SJCRH30 (cell line): Measurements from ENCODE around the gene BAZ2B. TPM values are rescaled to one million over a fixed set of nuclear protein-coding genes. Genes with fewer than 3 reads are reported as not detected.

Source experiments
- DNase-seq, 2 experiments: peaks; one replicate each; pipeline ENCODE4 v3.0.0-alpha.2; 2015 to 2020
- H3K27ac ChIP-seq: fragments of 250-450 bp; sonication (Bioruptor Pico); 2 replicates; pipeline ENCODE4 v1.5.1; 2020; ENCODE audit warnings: mild to moderate bottlenecking, moderate library complexity
- H3K27me3 ChIP-seq: fragments of 250-450 bp; sonication (Bioruptor Pico); 2 replicates; pipeline ENCODE4 v1.5.1; 2020; ENCODE audit warnings: mild to moderate bottlenecking, moderate library complexity
- H3K36me3 ChIP-seq: fragments of 250-450 bp; sonication (Bioruptor Pico); 2 replicates; pipeline ENCODE4 v1.5.1; 2020; ENCODE audit warnings: mild to moderate bottlenecking, moderate library complexity
- H3K4me1 ChIP-seq: fragments of 250-450 bp; sonication (Bioruptor Pico); 2 replicates; pipeline ENCODE4 v1.5.1; 2020; ENCODE audit warnings: mild to moderate bottlenecking, moderate library complexity
- H3K4me3 ChIP-seq: fragments of 250-450 bp; sonication (Bioruptor Pico); 2 replicates; pipeline ENCODE4 v1.5.1; 2020; ENCODE audit warnings: mild to moderate bottlenecking, moderate library complexity
- H3K9me3 ChIP-seq: fragments of 250-450 bp; sonication (Bioruptor Pico); replicated peaks from 2 replicates; pipeline ENCODE4 v1.5.1; 2020; ENCODE audit warnings: mild to moderate bottlenecking, moderate library complexity
- total RNA-seq: library from RNA; depleted of rRNA; stranded (reverse); fragments of >200 nt; shearing (Covaris generic); gene quantifications from 2 replicates; pipeline ENCODE4 v1.2.3, GENCODE V29; 2014

The BAZ2B gene
- total RNA-seq, 1 experiment from 2014 or later: 38.5 TPM

GRCh38 chr2:159515441-159515840, 100.9 kb downstream of the BAZ2B start:
- no peaks in the 10 kb centered on the region for H3K27me3 ChIP-seq
- no peaks in the 10 kb centered on the region for H3K9me3 ChIP-seq
- H3K4me1 ChIP-seq: 0 out of 2 replicates have a peak, but pooled peaks cover 8% of the 10 kb centered on the region
- H3K27ac ChIP-seq: no peak overlapping the region
- peak overlapping the region; percentile 52 for H3K4me3 ChIP-seq
- H3K36me3 ChIP-seq: no peaks in the 10 kb centered on the region
- peak in 1 of 2 experiments; percentile 25 for DNase-seq

GRCh38 chr2:159513745-159514144, 102.6 kb downstream of the BAZ2B start:
- H3K4me3 ChIP-seq: no peak overlapping the region

GRCh38 chr2:159508140-159508539, 108.2 kb downstream of the BAZ2B start:
- H3K9me3 ChIP-seq: no peaks in the 10 kb centered on the region
- H3K4me3 ChIP-seq: no peak overlapping the region
- no peaks in the 10 kb centered on the region for H3K27me3 ChIP-seq
- no peak overlapping the region for H3K27ac ChIP-seq
- no peaks in the 10 kb centered on the region for H3K36me3 ChIP-seq
- DNase-seq: no peak
- no peaks in the 10 kb centered on the region for H3K4me1 ChIP-seq

More at GRCh38 chr2:159513745-159514144, 102.6 kb downstream of the BAZ2B start:
- no peak for DNase-seq
- H3K9me3 ChIP-seq: no peaks in the 10 kb centered on the region
- no peak overlapping the region for H3K27ac ChIP-seq
- H3K4me1 ChIP-seq: 0 out of 2 replicates have a peak, but pooled peaks cover 8% of the 10 kb centered on the region
- no peaks in the 10 kb centered on the region for H3K27me3 ChIP-seq
- no peaks in the 10 kb centered on the region for H3K36me3 ChIP-seq

GRCh38 chr2:159506764-159507440, 109.4 kb downstream of the BAZ2B start:
- no peaks in the 10 kb centered on the region for H3K4me1 ChIP-seq
- no peaks in the 10 kb centered on the region for H3K27me3 ChIP-seq
- no peak overlapping the region for H3K4me3 ChIP-seq
- DNase-seq: no peak
- no peak overlapping the region for H3K27ac ChIP-seq
- H3K9me3 ChIP-seq: no peaks in the 10 kb centered on the region; the same call in 1 of the 2 replicates
- no peaks in the 10 kb centered on the region for H3K36me3 ChIP-seq

GRCh38 chr2:159506202-159506601, 110.1 kb downstream of the BAZ2B start:
- Histone ChIP-seq H3K36me3 (no peaks in the 10 kb centered on the region), H3K9me3 (no peaks in the 10 kb centered on the region; the same call in 1 of the 2 replicates), H3K27ac (no peak overlapping the region), H3K4me1 (no peaks in the 10 kb centered on the region), H3K27me3 (no peaks in the 10 kb centered on the region), H3K4me3 (no peak overlapping the region)
- no peak for DNase-seq

GRCh38 chr2:159505196-159505595, 111.2 kb downstream of the BAZ2B start:
- no peak overlapping the region for H3K27ac ChIP-seq
- no peaks in the 10 kb centered on the region for H3K36me3 ChIP-seq
- H3K9me3 ChIP-seq: no peaks in the 10 kb centered on the region; the same call in 1 of the 2 replicates
- DNase-seq: no peak
- no peak overlapping the region for H3K4me3 ChIP-seq
- no peaks in the 10 kb centered on the region for H3K4me1 ChIP-seq
- H3K27me3 ChIP-seq: no peaks in the 10 kb centered on the region

GRCh38 chr2:159501743-159502142, 114.6 kb downstream of the BAZ2B start:
- no peaks in the 10 kb centered on the region; the same call in 1 of the 2 replicates for H3K9me3 ChIP-seq
- no peak for DNase-seq
- no peaks in the 10 kb centered on the region for H3K27me3 ChIP-seq
- H3K4me1 ChIP-seq: peaks cover 4% of the 10 kb centered on the region; the same call in 1 of the 2 replicates
- H3K27ac ChIP-seq: no peak overlapping the region
- no peak overlapping the region for H3K4me3 ChIP-seq
- no peaks in the 10 kb centered on the region for H3K36me3 ChIP-seq

GRCh38 chr2:159497847-159498246, 118.5 kb downstream of the BAZ2B start:
- no peaks in the 10 kb centered on the region; the same call in 1 of the 2 replicates for H3K36me3 ChIP-seq
- H3K9me3 ChIP-seq: no peaks in the 10 kb centered on the region; the same call in 1 of the 2 replicates
- DNase-seq: no peak
- H3K4me1 ChIP-seq: peaks cover 4% of the 10 kb centered on the region; the same call in 1 of the 2 replicates
- no peak overlapping the region for H3K4me3 ChIP-seq
- no peaks in the 10 kb centered on the region for H3K27me3 ChIP-seq
- peak overlapping the region; percentile 0; the same call in 1 of the 2 replicates for H3K27ac ChIP-seq

- Histone ChIP-seq H3K36me3 (no peaks in the 10 kb centered on the region; the same call in 1 of the 2 replicates), H3K9me3 (no peaks in the 10 kb centered on the region; the same call in 1 of the 2 replicates), H3K4me1 (peaks cover 4% of the 10 kb centered on the region; the same call in 1 of the 2 replicates), H3K4me3 (no peak overlapping the region), H3K27me3 (no peaks in the 10 kb centered on the region), H3K27ac (peak overlapping the region; percentile 0; the same call in 1 of the 2 replicates)
- DNase-seq: peak; percentile 42 to 58
Observed at GRCh38 chr2:159497256-159497655, 119.1 kb downstream of the BAZ2B start.

GRCh38 chr2:159489476-159489875, 126.9 kb downstream of the BAZ2B start:
- Histone ChIP-seq H3K4me3 (no peak overlapping the region), H3K27ac (no peak overlapping the region), H3K9me3 (no peaks in the 10 kb centered on the region; the same call in 1 of the 2 replicates), H3K36me3 (no peaks in the 10 kb centered on the region; the same call in none of the 2 replicates), H3K27me3 (no peaks in the 10 kb centered on the region), H3K4me1 (no peaks in the 10 kb centered on the region)
- no peak for DNase-seq

GRCh38 chr2:159484532-159484931, 131.8 kb downstream of the BAZ2B start:
- no peak for DNase-seq
- H3K4me1 ChIP-seq: no peaks in the 10 kb centered on the region
- no peak overlapping the region for H3K4me3 ChIP-seq
- H3K27ac ChIP-seq: no peak overlapping the region
- no peaks in the 10 kb centered on the region; the same call in 1 of the 2 replicates for H3K36me3 ChIP-seq
- no peaks in the 10 kb centered on the region for H3K27me3 ChIP-seq
- no peaks in the 10 kb centered on the region; the same call in 1 of the 2 replicates for H3K9me3 ChIP-seq

- no peaks in the 10 kb centered on the region for H3K4me1 ChIP-seq
- no peak for DNase-seq
- peaks cover 8% of the 10 kb centered on the region; the same call in 1 of the 2 replicates for H3K36me3 ChIP-seq
- H3K4me3 ChIP-seq: no peak overlapping the region
- H3K9me3 ChIP-seq: no peaks in the 10 kb centered on the region
- H3K27me3 ChIP-seq: no peaks in the 10 kb centered on the region
- H3K27ac ChIP-seq: no peak overlapping the region
Observed at GRCh38 chr2:159476329-159476728, 140.0 kb downstream of the BAZ2B start.

- peaks cover 8% of the 10 kb centered on the region; the same call in 1 of the 2 replicates for H3K36me3 ChIP-seq
- H3K27me3 ChIP-seq: no peaks in the 10 kb centered on the region
- no peaks in the 10 kb centered on the region for H3K4me1 ChIP-seq
- H3K4me3 ChIP-seq: no peak overlapping the region
- DNase-seq: no peak
- H3K27ac ChIP-seq: no peak overlapping the region
- H3K9me3 ChIP-seq: no peaks in the 10 kb centered on the region
Observed at GRCh38 chr2:159475793-159476192, 140.6 kb downstream of the BAZ2B start.

GRCh38 chr2:159471340-159471739, 145.0 kb downstream of the BAZ2B start:
- H3K36me3 ChIP-seq: peaks cover 8% of the 10 kb centered on the region; the same call in 1 of the 2 replicates
- no peak overlapping the region for H3K27ac ChIP-seq
- H3K4me3 ChIP-seq: no peak overlapping the region
- no peaks in the 10 kb centered on the region for H3K27me3 ChIP-seq
- no peaks in the 10 kb centered on the region for H3K9me3 ChIP-seq
- DNase-seq: no peak
- no peaks in the 10 kb centered on the region for H3K4me1 ChIP-seq

- Histone ChIP-seq H3K4me3 (no peak overlapping the region), H3K4me1 (no peaks in the 10 kb centered on the region), H3K9me3 (no peaks in the 10 kb centered on the region), H3K36me3 (peaks cover 5% of the 10 kb centered on the region), H3K27me3 (no peaks in the 10 kb centered on the region), H3K27ac (no peak overlapping the region)
- no peak for DNase-seq
Observed at GRCh38 chr2:159468257-159468656, 148.1 kb downstream of the BAZ2B start.
